Activated CD8-positive, alpha-beta T cell treated with anti-CD3 and anti-CD28 coated beads, Interleukin-2, amount 10 ng/mL, durations not matched to agents 7 days and 5 days (primary cell): ENCODE data around the gene C19orf44. TPM values are rescaled to one million over a fixed set of nuclear protein-coding genes. Genes with fewer than 3 reads are reported as not detected.
"Not testable (repeated sequence)": the region's sequence is repeated elsewhere in the genome, so short reads cannot be mapped to it uniquely, and the experiment has no call there.

Experiments used
- ATAC-seq: fragments of 150-1000 bp; cut with Tn5 transposase; one replicate; pipeline ENCODE4 v1.10.0; 2021; ENCODE audit warnings: moderate library complexity
- CTCF ChIA-PET: fragments of 350-600 bp; sonication (Branson Sonifier 250); formaldehyde crosslinking; loops from one replicate; lab custom pipeline; 2021; ENCODE audit warnings: antibody characterized with exemption; lab: Charles Lee
- POLR2A ChIA-PET: fragments of 350-600 bp; sonication (Branson Sonifier 250); formaldehyde crosslinking; loops from one replicate; lab custom pipeline; 2021; ENCODE audit warnings: antibody characterized with exemption; lab: Charles Lee
- DNase-seq: peaks from one replicate; pipeline ENCODE4 v3.0.0-alpha.2; 2020
- H3K27ac Mint-ChIP-seq: one replicate; pipeline ENCODE4 v1.8.0; 2021; ENCODE audit warnings: mild to moderate bottlenecking, mixed read lengths
- H3K27me3 Mint-ChIP-seq: one replicate; pipeline ENCODE4 v1.8.0; 2021; ENCODE audit warnings: low read depth, mixed read lengths
- H3K36me3 Mint-ChIP-seq: one replicate; pipeline ENCODE4 v1.8.0; 2021; ENCODE audit warnings: low read depth, mixed read lengths
- H3K4me1 Mint-ChIP-seq: one replicate; pipeline ENCODE4 v1.8.0; 2021; ENCODE audit warnings: low read depth, mixed read lengths
- H3K4me3 Mint-ChIP-seq: one replicate; pipeline ENCODE4 v1.8.0; 2021; ENCODE audit warnings: mild to moderate bottlenecking, mixed read lengths
- H3K9me3 Mint-ChIP-seq: one replicate; pipeline ENCODE4 v1.8.0; 2022; ENCODE audit warnings: mixed read lengths; ENCODE audit not compliant: insufficient read depth
- total RNA-seq, 2 experiments: library from RNA; stranded (reverse); gene quantifications; one replicate each; pipeline ENCODE4 v1.2.3, GENCODE V29; 2021

Gene C19orf44
- total RNA-seq, 2 experiments from 2014 or later = 3.0 to 3.1 TPM

GRCh38 chr19:16470911-16471811 is 25.0 kb upstream of the C19orf44 start:
- POLR2A ChIA-PET = interaction anchor here (0.6 to 1.5 kb wide), 3 partner anchors 20 to 273 kb away, joined by 3 read pairs; partner anchors contain the start of genes AP1M1, C19orf44 and CALR3
- CTCF ChIA-PET = no interaction called here
- Mint-ChIP-seq H3K27me3 (peaks cover 3% of the 10 kb centered on the region), H3K4me1 (peaks cover 26% of the 10 kb centered on the region), H3K4me3 (peak overlapping the region; percentile 91), H3K9me3 (no peaks in the 10 kb centered on the region), H3K36me3 (peaks cover 12% of the 10 kb centered on the region), H3K27ac (peak overlapping the region; percentile 61)
- DNase-seq (peak; percentile 49), ATAC-seq (peak; percentile 38)

DNA sequence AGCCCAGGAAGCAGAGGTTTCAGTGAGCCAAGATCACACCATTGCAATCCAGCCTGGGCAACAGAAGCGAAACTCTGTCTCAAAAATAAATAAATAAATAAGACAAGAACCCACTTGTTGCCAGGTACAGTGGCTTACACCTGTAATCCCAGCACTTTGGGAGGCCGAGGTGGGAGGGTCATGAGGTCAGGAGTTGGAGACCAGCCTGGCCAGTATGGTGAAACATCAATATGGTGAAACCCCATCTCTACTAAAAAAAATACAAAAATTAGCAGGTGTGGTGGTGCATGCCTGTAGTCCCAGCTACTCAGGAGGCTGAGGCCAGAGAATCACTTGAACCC is 23.7 kb upstream of the C19orf44 start:
- CTCF ChIA-PET, H3K36me3 Mint-ChIP-seq, DNase-seq, H3K9me3 Mint-ChIP-seq, ATAC-seq, H3K27me3 Mint-ChIP-seq: not testable (repeated sequence)
- POLR2A ChIA-PET = interaction anchor here (0.6 kb wide), 2 partner anchors 25 to 101 kb away, joined by 3 read pairs; no protein-coding TSS in a partner anchor
- H3K27ac Mint-ChIP-seq = peak overlapping the region; percentile 60
- H3K4me3 Mint-ChIP-seq = peak overlapping the region; percentile 75
- peaks cover 21% of the 10 kb centered on the region for H3K4me1 Mint-ChIP-seq

- no peaks in the 10 kb centered on the region for H3K9me3 Mint-ChIP-seq
- H3K4me3 Mint-ChIP-seq = peak overlapping the region; percentile 75
- ATAC-seq (no peak), DNase-seq (no peak)
- peaks cover 6% of the 10 kb centered on the region for H3K27me3 Mint-ChIP-seq
- ChIA-PET POLR2A (interaction anchor here (0.6 kb wide), 3 partner anchors 25 to 1115 kb away, joined by 3 to 6 read pairs (median 3); no protein-coding TSS in a partner anchor), CTCF (no interaction called here)
- H3K36me3 Mint-ChIP-seq = peaks cover 10% of the 10 kb centered on the region
- peaks cover 20% of the 10 kb centered on the region for H3K4me1 Mint-ChIP-seq
- no peak overlapping the region for H3K27ac Mint-ChIP-seq
These were observed 23.2 kb upstream of the C19orf44 start for GRCh38 chr19:16472992-16473391.

- ATAC-seq (no peak), DNase-seq (no peak)
- Mint-ChIP-seq H3K36me3 (peaks cover 10% of the 10 kb centered on the region), H3K9me3 (no peaks in the 10 kb centered on the region), H3K4me3 (no peak overlapping the region), H3K27me3 (peaks cover 6% of the 10 kb centered on the region), H3K4me1 (peaks cover 19% of the 10 kb centered on the region), H3K27ac (no peak overlapping the region)
- POLR2A ChIA-PET = interaction anchor here (0.6 kb wide), 2 partner anchors 41 to 1114 kb away, joined by 3 to 6 read pairs; no protein-coding TSS in a partner anchor
- CTCF ChIA-PET = no interaction called here
These were observed 22.3 kb upstream of the C19orf44 start for GRCh38 chr19:16473875-16474392.

GRCh38 chr19:16476401-16476800 is 19.8 kb upstream of the C19orf44 start:
- ChIA-PET CTCF (no interaction called here), POLR2A (no interaction called here)
- Mint-ChIP-seq H3K36me3 (peaks cover 2% of the 10 kb centered on the region), H3K9me3 (no peaks in the 10 kb centered on the region), H3K4me3 (no peak overlapping the region), H3K27me3 (peaks cover 6% of the 10 kb centered on the region), H3K27ac (no peak overlapping the region), H3K4me1 (no peaks in the 10 kb centered on the region)
- ATAC-seq (no peak), DNase-seq (no peak)

DNA sequence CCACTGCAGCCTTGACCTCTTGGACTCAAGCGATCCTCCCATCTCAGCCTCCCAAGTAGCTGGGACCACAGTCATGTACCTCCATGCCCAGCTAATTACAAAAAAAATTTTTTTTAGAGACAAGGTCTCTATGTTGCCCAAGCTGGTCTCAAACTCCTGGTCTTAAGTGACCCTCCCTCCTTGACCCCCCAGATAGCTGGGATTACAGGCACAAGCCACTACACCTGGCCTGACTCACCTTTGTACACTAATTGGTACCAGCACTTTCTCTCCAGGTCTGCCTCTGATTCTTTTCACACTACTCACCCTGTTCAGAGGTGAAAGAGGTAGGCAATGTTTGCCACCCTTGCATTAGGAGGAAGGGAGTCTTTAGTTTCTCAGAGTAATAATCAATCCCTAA is 18.9 kb upstream of the C19orf44 start:
- ChIA-PET POLR2A (interaction anchor here (0.5 kb wide), 1 partner anchor 52 kb away, joined by 4 read pairs; no protein-coding TSS in a partner anchor), CTCF (no interaction called here)
- Mint-ChIP-seq H3K27me3 (peaks cover 6% of the 10 kb centered on the region), H3K4me1 (no peaks in the 10 kb centered on the region), H3K36me3 (peaks cover 2% of the 10 kb centered on the region), H3K9me3 (no peaks in the 10 kb centered on the region), H3K27ac (no peak overlapping the region), H3K4me3 (no peak overlapping the region)
- ATAC-seq = no peak
- DNase-seq = no peak

- ChIA-PET POLR2A (no interaction called here), CTCF (no interaction called here)
- Mint-ChIP-seq H3K36me3 (no peaks in the 10 kb centered on the region), H3K4me3 (no peak overlapping the region), H3K27me3 (no peaks in the 10 kb centered on the region), H3K9me3 (no peaks in the 10 kb centered on the region), H3K27ac (no peak overlapping the region), H3K4me1 (no peaks in the 10 kb centered on the region)
- DNase-seq (no peak), ATAC-seq (no peak)
These were observed 13.4 kb upstream of the C19orf44 start for GRCh38 chr19:16482745-16483144.

GRCh38 chr19:16486476-16486875 is 9.7 kb upstream of the C19orf44 start:
- H3K36me3 Mint-ChIP-seq, CTCF ChIA-PET, H3K4me1 Mint-ChIP-seq, H3K27ac Mint-ChIP-seq, DNase-seq, H3K4me3 Mint-ChIP-seq, ATAC-seq, H3K9me3 Mint-ChIP-seq, H3K27me3 Mint-ChIP-seq: not testable (repeated sequence)
- POLR2A ChIA-PET = interaction anchor here (0.7 kb wide), 1 partner anchor 95 kb away, joined by 3 read pairs; no protein-coding TSS in a partner anchor

GRCh38 chr19:16496613-16496983 is 404 bp downstream of the C19orf44 start:
- Mint-ChIP-seq H3K4me1 (peaks cover 9% of the 10 kb centered on the region), H3K36me3 (no peaks in the 10 kb centered on the region), H3K27ac (peak overlapping the region; percentile 89), H3K27me3 (no peaks in the 10 kb centered on the region), H3K9me3 (no peaks in the 10 kb centered on the region), H3K4me3 (peak overlapping the region; percentile 96)
- DNase-seq (no peak), ATAC-seq (no peak)
- POLR2A ChIA-PET = interaction anchor here (0.6 to 1.3 kb wide), 5 partner anchors 25 to 163 kb away, joined by 3 read pairs; partner anchors contain the start of genes EPS15L1 and SMIM7
- CTCF ChIA-PET = interaction anchor here (0.9 to 1.9 kb wide), 3 partner anchors 45 to 116 kb away, joined by 3 to 4 read pairs (median 4); partner anchors contain the start of gene CHERP

DNA sequence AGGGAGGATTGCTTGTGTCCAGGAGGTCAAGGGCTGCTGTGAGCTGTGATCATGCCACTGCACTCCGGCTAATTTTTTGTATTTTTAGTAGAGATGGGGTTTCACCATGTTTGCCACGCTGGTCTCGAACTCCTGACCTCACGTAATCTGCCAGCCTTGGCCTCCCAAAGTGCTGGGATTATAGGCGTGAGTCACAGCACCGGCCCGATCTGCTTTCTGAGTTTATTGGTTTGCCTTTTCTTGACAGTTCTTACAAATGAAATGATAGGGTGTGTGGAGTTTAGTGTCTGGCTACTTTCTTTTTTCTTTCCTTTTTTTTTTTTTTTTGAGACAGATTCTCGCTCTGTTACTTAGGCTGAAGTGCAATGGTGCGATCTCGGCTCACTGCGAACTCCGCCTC is 848 bp downstream of the C19orf44 start:
- ATAC-seq (no peak), DNase-seq (no peak)
- Mint-ChIP-seq H3K4me1 (peaks cover 9% of the 10 kb centered on the region), H3K27ac (no peak overlapping the region), H3K36me3 (no peaks in the 10 kb centered on the region), H3K4me3 (peak overlapping the region; percentile 96), H3K9me3 (no peaks in the 10 kb centered on the region), H3K27me3 (no peaks in the 10 kb centered on the region)
- CTCF ChIA-PET = interaction anchor here (0.9 to 1.9 kb wide), 3 partner anchors 45 to 115 kb away, joined by 3 to 4 read pairs (median 4); partner anchors contain the start of gene CHERP
- POLR2A ChIA-PET = interaction anchor here (1.0 to 1.3 kb wide), 2 partner anchors 46 to 77 kb away, joined by 3 read pairs; no protein-coding TSS in a partner anchor

GRCh38 chr19:16497837-16498236 is 1.6 kb downstream of the C19orf44 start:
- H3K36me3 Mint-ChIP-seq = peaks cover 2% of the 10 kb centered on the region
- ATAC-seq (no peak), DNase-seq (no peak)
- peak overlapping the region; percentile 35 for H3K4me3 Mint-ChIP-seq
- no peaks in the 10 kb centered on the region for H3K9me3 Mint-ChIP-seq
- ChIA-PET CTCF (interaction anchor here (1.3 kb wide), 1 partner anchor 56 kb away, joined by 3 read pairs; no protein-coding TSS in a partner anchor), POLR2A (no interaction called here)
- peaks cover 9% of the 10 kb centered on the region for H3K4me1 Mint-ChIP-seq
- no peaks in the 10 kb centered on the region for H3K27me3 Mint-ChIP-seq
- H3K27ac Mint-ChIP-seq = no peak overlapping the region
